Measurements from ENCODE around the gene TRIM62.

Gene TRIM62

DNA sequence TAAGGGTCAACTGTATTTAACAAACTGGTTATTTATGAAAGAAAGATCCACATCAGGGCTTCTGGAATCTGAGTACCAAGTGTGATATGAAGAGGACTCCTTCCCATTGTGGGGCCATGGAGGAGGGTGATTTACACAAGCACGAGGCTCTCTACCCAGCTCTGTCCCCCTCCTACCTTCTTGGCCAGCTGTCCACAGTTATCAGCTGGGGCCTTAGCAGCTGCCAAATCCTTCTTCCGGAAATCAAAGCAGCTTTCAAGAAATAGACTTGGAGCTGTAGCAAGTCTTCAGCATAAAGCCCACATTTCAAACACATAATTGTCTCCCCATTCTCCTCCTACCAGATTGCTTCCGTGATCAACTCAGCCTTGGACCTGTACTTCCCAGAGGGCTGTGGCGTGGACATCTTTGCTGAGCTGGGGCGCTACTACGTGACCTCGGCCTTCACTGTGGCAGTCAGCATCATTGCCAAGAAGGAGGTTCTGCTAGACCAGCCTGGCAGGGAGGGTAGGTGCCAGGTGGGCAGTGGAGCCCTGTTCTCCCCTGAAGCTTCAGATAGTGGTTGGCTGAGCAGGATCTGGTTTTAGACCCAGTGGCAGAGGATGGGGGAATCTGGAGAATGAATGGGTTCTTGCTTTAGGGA is 85.4 kb downstream of the TRIM62 start:
- FAIRE-seq: no peak

All from TTC549 (cell line).